Osteocyte (in vitro differentiated cells): ENCODE data around the gene ANGEL1. TPM values are rescaled to one million over a fixed set of nuclear protein-coding genes. Genes with fewer than 3 reads are reported as not detected.
A peak's percentile ranks its signal among the peaks of the same experiment; 100 is the strongest.

ENCODE experiments used
- DNase-seq: peaks from one replicate; pipeline ENCODE4 v3.0.0; 2021; ENCODE audit warnings: mixed read lengths; ENCODE audit not compliant: unreplicated experiment; ENCODE audit errors: extremely low spot score
- H3K27ac Mint-ChIP-seq: one replicate; pipeline ENCODE4 v1.8.0; 2021; ENCODE audit warnings: mild to moderate bottlenecking, mixed read lengths; ENCODE audit not compliant: unreplicated experiment
- H3K27me3 Mint-ChIP-seq: one replicate; pipeline ENCODE4 v1.8.0; 2021; ENCODE audit warnings: mixed read lengths; ENCODE audit not compliant: unreplicated experiment
- H3K36me3 Mint-ChIP-seq: one replicate; pipeline ENCODE4 v1.8.0; 2021; ENCODE audit warnings: mixed read lengths; ENCODE audit not compliant: unreplicated experiment
- H3K4me1 Mint-ChIP-seq: one replicate; pipeline ENCODE4 v1.8.0; 2021; ENCODE audit warnings: mixed read lengths; ENCODE audit not compliant: unreplicated experiment
- H3K4me3 Mint-ChIP-seq: one replicate; pipeline ENCODE4 v1.8.0; 2021; ENCODE audit warnings: mild to moderate bottlenecking, moderate library complexity, mixed read lengths; ENCODE audit not compliant: unreplicated experiment
- H3K9me3 Mint-ChIP-seq: one replicate; pipeline ENCODE4 v1.8.0; 2021; ENCODE audit warnings: mixed read lengths; ENCODE audit not compliant: unreplicated experiment
- total RNA-seq: library from RNA; stranded (reverse); gene quantifications from 2 replicates; pipeline ENCODE4 v1.2.1, GENCODE V29; 2021
- TF ChIP-seq, protein P1 (sequence below): fragments of 200-600 bp; sonication (generic); IDR thresholded peaks from 2 replicates; pipeline ENCODE4 v1.5.0; 2021; ENCODE audit warnings: antibody characterized with exemption, mild to moderate bottlenecking, moderate library complexity

The ANGEL1 gene
- total RNA-seq, 1 donor from 2014 or later: 18.7 TPM

DNA sequence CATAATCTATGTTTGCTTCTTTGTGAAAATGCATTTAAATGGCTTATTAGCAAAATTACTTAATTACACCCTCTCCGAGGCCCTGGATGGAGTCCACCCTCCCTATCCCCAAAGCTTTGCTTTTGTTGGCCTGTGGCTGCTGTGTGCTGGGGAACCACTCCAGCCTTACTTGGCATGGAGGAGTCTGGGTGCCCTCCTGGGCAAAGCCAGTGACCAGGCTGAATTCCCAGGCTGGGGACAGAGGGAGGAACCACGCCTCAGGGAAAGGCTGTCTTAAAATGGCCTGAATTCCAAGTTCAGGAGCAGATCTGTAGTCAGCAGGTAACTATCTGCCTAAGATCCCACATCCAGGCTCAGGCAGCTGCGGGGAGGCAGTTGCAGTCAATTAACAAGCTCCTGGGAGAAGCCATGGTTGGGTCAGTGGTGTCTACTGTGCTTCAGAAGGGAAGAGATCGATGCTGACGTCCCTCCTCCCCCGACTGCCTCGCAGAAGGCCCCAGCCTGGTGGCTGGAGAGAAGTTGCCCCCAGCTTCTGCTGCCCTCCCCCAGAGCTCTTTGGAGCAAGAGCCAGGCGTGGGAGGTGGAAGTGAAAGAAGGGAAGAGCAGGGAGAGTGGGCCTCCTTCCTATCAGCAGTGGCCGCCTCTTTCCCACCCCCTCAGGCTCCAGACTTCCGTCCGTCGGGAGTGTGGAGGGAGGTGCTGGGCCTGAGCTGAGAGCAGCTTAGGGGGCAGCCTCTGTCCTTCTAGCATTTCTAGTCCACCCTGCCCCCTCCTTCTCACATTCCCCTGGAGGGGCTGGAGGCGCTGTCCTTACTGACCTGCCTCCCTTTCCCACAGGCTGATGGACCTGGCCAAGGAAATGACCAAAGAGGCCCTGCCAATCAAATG lies 40.1 kb downstream of the ANGEL1 start:
- Mint-ChIP-seq H3K4me1 (peaks cover 26% of the 10 kb centered on the region), H3K36me3 (no peaks in the 10 kb centered on the region), H3K27ac (peak overlapping the region; percentile 71), H3K27me3 (no peaks in the 10 kb centered on the region), H3K4me3 (peak overlapping the region; percentile 51), H3K9me3 (no peaks in the 10 kb centered on the region)
- TF ChIP-seq, protein P1, sequence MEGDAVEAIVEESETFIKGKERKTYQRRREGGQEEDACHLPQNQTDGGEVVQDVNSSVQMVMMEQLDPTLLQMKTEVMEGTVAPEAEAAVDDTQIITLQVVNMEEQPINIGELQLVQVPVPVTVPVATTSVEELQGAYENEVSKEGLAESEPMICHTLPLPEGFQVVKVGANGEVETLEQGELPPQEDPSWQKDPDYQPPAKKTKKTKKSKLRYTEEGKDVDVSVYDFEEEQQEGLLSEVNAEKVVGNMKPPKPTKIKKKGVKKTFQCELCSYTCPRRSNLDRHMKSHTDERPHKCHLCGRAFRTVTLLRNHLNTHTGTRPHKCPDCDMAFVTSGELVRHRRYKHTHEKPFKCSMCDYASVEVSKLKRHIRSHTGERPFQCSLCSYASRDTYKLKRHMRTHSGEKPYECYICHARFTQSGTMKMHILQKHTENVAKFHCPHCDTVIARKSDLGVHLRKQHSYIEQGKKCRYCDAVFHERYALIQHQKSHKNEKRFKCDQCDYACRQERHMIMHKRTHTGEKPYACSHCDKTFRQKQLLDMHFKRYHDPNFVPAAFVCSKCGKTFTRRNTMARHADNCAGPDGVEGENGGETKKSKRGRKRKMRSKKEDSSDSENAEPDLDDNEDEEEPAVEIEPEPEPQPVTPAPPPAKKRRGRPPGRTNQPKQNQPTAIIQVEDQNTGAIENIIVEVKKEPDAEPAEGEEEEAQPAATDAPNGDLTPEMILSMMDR: no peak
- DNase-seq: no peak

DNA sequence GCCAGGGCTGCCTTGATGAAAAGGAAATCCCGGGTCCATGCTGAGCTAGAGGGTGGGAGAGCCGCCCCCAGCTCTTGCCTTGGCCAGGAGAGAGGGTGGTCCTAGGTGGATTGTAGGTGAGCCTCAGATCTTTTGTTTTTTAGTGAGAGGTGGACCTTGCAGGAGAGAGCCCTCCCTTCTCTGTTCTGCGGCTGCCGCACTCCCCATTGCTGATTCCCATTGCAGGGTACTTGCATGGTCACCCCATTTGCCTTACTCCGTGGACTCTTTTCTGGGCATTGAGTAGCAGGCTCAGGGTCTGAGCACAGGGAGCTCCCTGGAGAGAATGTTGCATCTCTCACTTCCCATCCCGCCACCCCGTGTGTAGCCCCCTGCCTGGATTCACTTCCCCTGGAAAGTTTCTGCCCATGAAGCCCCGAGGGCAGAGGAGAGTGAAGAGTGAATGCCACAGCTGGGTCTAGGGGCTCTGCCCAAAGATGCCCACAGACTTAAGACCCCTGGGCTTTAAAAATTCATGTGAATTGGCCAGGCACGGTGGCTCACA lies 41.2 kb downstream of the ANGEL1 start:
- peak; percentile 56 for DNase-seq
- Mint-ChIP-seq H3K27ac (no peak overlapping the region), H3K4me1 (peaks cover 22% of the 10 kb centered on the region), H3K9me3 (no peaks in the 10 kb centered on the region), H3K4me3 (no peak overlapping the region), H3K27me3 (no peaks in the 10 kb centered on the region), H3K36me3 (no peaks in the 10 kb centered on the region)
- TF ChIP-seq, protein P1: no peak

DNA sequence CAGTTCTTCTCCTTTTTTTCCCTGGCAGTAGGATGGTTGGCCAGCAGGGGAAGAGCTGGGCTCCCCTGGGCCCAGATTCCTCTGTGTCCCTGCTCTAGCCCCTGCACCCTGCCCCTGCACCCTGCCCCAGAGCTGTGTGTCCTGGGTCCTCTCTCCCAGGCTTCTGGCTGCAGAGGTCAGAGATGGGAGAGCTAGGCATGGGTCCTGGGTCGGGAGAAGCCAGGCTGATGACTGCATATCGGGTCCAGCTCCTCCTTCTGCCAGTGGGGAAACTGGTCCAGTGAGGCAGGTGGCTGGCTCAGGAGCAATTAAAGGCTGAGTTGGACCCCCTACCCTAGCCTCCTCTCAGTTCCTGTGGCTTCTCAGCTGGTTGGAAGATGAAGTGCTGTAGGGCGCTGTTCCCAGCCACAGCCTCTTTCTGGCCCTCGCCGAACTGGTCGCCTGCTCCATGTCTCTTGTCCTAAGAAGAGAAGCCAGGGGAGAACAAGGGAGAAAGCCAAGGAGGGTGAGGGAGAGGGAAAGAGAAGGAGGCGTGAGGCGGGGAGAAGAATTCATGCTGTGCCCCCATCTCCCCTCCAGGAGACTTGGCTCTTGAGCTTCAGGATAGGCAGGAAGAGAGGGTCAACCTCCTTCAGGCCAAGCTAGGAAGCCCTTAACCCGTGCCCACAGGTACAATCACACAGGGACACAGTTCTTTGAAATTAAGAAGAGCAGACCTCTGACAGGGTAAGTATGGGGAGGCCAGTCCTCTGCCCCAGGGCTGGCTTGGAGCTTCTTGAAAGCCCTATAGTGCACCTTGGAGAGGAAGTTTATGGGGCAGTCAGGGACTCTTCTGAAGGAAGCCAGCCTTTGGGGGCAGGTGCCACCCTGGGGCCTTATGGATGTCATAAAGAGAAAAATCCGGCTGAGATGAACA lies 41.9 kb downstream of the ANGEL1 start:
- H3K36me3 Mint-ChIP-seq: no peaks in the 10 kb centered on the region

DNA sequence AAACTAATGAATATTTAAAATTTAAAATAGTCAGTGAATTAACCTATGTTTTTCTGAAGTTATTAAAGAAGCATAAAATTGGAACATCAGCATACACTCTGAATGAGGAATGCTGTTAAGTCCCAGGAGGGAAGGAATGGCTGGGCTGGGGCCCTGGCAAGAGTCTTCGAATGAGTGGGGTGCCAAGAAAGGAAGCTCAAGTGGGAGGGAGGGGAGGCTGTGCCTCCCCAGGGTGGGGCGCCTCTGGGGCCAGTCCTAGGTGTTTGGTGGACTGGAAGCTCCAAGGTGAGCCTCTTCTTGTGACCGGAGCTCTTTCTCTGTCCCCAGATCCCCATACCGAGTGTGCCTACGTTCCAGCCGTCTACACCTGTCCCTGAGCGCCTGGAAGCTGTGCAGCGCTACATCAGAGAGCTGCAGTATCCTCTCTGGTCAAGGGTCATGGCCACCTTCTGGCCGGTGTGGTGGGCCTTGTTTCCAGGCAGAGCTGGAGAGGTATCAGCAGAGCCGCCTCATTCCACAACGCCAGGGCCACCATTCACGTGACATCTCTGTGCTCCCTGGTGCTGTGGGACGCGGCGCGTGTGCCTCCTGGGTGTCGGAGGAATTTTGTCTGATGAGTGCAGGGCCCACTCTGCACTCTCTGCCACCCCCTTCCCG lies 42.9 kb downstream of the ANGEL1 start:
- TF ChIP-seq, protein P1: no peak
- H3K36me3 Mint-ChIP-seq: peaks cover 3% of the 10 kb centered on the region
- no peak overlapping the region for H3K27ac Mint-ChIP-seq
- DNase-seq: peak; percentile 79
- no peak overlapping the region for H3K4me3 Mint-ChIP-seq
- H3K4me1 Mint-ChIP-seq: peaks cover 20% of the 10 kb centered on the region
- no peaks in the 10 kb centered on the region for H3K27me3 Mint-ChIP-seq
- H3K9me3 Mint-ChIP-seq: no peaks in the 10 kb centered on the region

More for the DNA sequence above, 41.9 kb downstream of the ANGEL1 start:
- Mint-ChIP-seq H3K27ac (no peak overlapping the region), H3K4me3 (no peak overlapping the region), H3K9me3 (no peaks in the 10 kb centered on the region), H3K4me1 (peaks cover 20% of the 10 kb centered on the region), H3K27me3 (no peaks in the 10 kb centered on the region)
- DNase-seq: peak; percentile 65
- TF ChIP-seq, protein P1: no peak
